ENCODE data around the gene FSIP1. TPM values are rescaled to one million over a fixed set of nuclear protein-coding genes. Genes with fewer than 3 reads are reported as not detected.

The FSIP1 gene
- total and polyA plus RNA-seq, 9 of the 15 experiments (the other 6 are each of a cell fraction or from before 2014, with no cell fraction given): 0.07 to 0.51 (median 0.29) TPM

DNA sequence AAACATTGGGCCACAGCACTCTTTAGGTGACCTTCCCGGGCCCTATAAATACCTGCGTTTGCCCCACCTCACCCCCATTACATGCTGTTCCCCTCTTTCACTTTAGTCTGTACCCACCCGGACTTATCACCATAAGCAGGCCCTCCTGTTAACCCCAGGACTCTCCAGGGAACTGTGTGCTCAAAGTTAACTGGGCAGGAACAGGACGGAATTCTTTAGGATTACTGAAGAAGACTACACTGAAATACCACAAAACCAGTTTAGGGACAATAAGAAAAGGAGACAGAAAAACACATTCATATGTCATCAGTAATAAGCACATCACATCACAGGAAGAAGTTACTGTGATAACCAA, 45.5 kb downstream of the FSIP1 start (continued):
- TF ChIP-seq, protein P1, sequence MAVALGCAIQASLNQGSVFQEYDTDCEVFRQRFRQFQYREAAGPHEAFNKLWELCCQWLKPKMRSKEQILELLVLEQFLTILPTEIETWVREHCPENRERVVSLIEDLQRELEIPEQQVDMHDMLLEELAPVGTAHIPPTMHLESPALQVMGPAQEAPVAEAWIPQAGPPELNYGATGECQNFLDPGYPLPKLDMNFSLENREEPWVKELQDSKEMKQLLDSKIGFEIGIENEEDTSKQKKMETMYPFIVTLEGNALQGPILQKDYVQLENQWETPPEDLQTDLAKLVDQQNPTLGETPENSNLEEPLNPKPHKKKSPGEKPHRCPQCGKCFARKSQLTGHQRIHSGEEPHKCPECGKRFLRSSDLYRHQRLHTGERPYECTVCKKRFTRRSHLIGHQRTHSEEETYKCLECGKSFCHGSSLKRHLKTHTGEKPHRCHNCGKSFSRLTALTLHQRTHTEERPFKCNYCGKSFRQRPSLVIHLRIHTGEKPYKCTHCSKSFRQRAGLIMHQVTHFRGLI (CRISPR knock-in tag; IDR thresholded peaks at IDR 0.05): no peak
- TF ChIP-seq CREB1 (IDR thresholded peaks at IDR 0.05) (no peak), CREB1 (CRISPR knock-in tag; IDR thresholded peaks at IDR 0.05) (no peak)

DNA sequence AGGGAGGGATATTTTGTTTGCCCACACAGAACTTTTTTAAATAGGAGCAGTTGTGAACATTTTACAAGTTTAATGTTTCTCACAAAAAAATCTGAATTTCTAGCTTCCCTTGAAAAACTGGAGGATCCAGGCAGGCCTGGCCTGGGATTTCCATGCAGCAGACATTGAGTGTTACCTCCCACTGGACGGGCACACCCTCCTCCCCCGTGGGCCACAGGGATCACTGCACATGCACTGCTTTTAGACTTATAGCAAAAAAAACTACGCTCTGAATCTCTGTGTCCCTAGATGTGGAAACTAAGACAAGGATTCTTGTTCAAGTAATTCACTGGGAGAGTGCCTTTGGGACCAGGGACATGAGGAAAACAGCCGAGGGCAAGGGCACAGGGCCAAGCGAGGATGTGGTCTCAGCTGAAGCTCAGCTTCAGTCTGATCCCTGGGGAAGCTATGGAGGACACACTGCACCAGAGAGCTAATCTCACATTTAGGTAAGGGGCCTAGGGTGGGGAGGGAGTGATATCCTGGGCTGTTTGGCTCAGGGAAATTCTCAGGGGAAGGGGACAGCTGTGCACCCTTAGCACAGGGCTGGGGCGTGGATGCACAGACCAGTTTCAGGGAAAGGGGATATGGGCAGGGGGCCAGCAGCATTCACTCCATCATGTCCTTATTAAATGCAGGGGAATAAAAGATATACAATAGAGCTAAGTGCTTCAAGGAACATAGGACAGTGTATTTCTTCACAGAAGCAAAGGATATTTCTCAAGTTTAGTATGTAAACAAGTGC, 46.0 kb downstream of the FSIP1 start:
- Histone ChIP-seq H3K9me1 (ENCODE audit: control insufficient read depth, insufficient read depth, low read length) (no peaks in the 10 kb centered on the region), H2AFZ (ENCODE audit: low read depth, low read length) (peak overlapping the region; percentile 59; the same call in 1 of the 2 replicates), H4K20me1 (replicated peaks; ENCODE audit: control insufficient read depth, insufficient read depth, low read length) (no peaks in the 10 kb centered on the region), H3K79me2 (ENCODE audit: control insufficient read depth, insufficient read depth, low read length) (no peaks in the 10 kb centered on the region), H3K4me2 (ENCODE audit: insufficient read depth, low read length) (no peak overlapping the region), H3K36me3 (ENCODE audit: control insufficient read depth, insufficient read depth, low read length) (no peaks in the 10 kb centered on the region), H3K27me3 (ENCODE audit: control insufficient read depth in 2 of 2, insufficient read depth in 2 of 2, low read length in 2 of 2) (no peaks in the 10 kb centered on the region), H3K4me1 (replicated peaks in 1 of 2; ENCODE audit: control insufficient read depth in 2 of 2, insufficient read depth in 2 of 2, low read length in 2 of 2) (no peaks in the 10 kb centered on the region; a peak in 2 of 5 replicates), H3K9ac (ENCODE audit: insufficient read depth in 1 of 2, low read depth in 2 of 2, low read length in 2 of 2) (no peak overlapping the region; a peak in 1 of 4 replicates), H3K9me3 (replicated peaks; ENCODE audit: control insufficient read depth, insufficient read depth, low read depth, low read length) (no peaks in the 10 kb centered on the region), H3K4me3 (no peak overlapping the region), H3K27ac (ENCODE audit: extremely low read depth, low read depth, low read length) (no peak overlapping the region)
- intact Hi-C loops (cut with micrococcal nuclease) (loop anchor here (5.0 kb wide), 1 partner anchor 44 kb away; no protein-coding TSS in a partner anchor), in situ Hi-C loops (cut with MboI) (no loop called here)
- DNase-seq (ENCODE audit: extremely low read depth in 1 of 4, low spot score in 3 of 4) (no peak), FAIRE-seq (no peak), ATAC-seq (peak; percentile 59)
- no TSS peak for BruUV-seq (replicated peaks)
- ChIA-PET POLR2A (interaction anchor here (0.6 to 1.9 kb wide), 5 partner anchors 9 to 36 kb away, joined by 3 to 6 read pairs (median 5); no protein-coding TSS in a partner anchor), CTCF (ENCODE audit: low intra/inter-chr PET ratio) (no interaction called here)
- 57% methylated on average over 6 of the region's 6 CpGs for WGBS (ENCODE audit: insufficient coverage, low coverage, missing lambda C conversion rate)
- no peak for TF ChIP-seq CCAR2 (IDR thresholded peaks at IDR 0.05; ENCODE audit: low read depth, low read length)
- TF ChIP-seq PML (IDR thresholded peaks at IDR 0.05; ENCODE audit: low read length): no peak
- TF ChIP-seq, protein P2, sequence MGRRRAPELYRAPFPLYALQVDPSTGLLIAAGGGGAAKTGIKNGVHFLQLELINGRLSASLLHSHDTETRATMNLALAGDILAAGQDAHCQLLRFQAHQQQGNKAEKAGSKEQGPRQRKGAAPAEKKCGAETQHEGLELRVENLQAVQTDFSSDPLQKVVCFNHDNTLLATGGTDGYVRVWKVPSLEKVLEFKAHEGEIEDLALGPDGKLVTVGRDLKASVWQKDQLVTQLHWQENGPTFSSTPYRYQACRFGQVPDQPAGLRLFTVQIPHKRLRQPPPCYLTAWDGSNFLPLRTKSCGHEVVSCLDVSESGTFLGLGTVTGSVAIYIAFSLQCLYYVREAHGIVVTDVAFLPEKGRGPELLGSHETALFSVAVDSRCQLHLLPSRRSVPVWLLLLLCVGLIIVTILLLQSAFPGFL (CRISPR knock-in tag; IDR thresholded peaks at IDR 0.05): no peak
- no peak for TF ChIP-seq CBX2 (IDR thresholded peaks at IDR 0.05; ENCODE audit: insufficient read depth, low read length, poor library complexity, severe bottlenecking)
- TF ChIP-seq TAF9B (IDR thresholded peaks at IDR 0.05; ENCODE audit: partially characterized antibody): no peak
- no peak for TF ChIP-seq ZNF224 (CRISPR knock-in tag; IDR thresholded peaks at IDR 0.05)
- TF ChIP-seq ZNF584 (CRISPR knock-in tag; IDR thresholded peaks at IDR 0.05; ENCODE audit: low read depth): no peak
- no peak for TF ChIP-seq TAF15 (IDR thresholded peaks at IDR 0.05; ENCODE audit: low read depth, low read length)
- no peak for TF ChIP-seq MEF2D (tag; conservative IDR thresholded peaks at IDR 0.05; ENCODE audit: low read depth)
- TF ChIP-seq BCOR (IDR thresholded peaks at IDR 0.05): no peak
- no peak for TF ChIP-seq DDX20 (tag; IDR thresholded peaks at IDR 0.05; ENCODE audit: low read depth)
- TF ChIP-seq, protein P3, sequence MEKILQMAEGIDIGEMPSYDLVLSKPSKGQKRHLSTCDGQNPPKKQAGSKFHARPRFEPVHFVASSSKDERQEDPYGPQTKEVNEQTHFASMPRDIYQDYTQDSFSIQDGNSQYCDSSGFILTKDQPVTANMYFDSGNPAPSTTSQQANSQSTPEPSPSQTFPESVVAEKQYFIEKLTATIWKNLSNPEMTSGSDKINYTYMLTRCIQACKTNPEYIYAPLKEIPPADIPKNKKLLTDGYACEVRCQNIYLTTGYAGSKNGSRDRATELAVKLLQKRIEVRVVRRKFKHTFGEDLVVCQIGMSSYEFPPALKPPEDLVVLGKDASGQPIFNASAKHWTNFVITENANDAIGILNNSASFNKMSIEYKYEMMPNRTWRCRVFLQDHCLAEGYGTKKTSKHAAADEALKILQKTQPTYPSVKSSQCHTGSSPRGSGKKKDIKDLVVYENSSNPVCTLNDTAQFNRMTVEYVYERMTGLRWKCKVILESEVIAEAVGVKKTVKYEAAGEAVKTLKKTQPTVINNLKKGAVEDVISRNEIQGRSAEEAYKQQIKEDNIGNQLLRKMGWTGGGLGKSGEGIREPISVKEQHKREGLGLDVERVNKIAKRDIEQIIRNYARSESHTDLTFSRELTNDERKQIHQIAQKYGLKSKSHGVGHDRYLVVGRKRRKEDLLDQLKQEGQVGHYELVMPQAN (IDR thresholded peaks at IDR 0.05; ENCODE audit: borderline replicate concordance): no peak
- no peak for TF ChIP-seq RUNX1 (IDR thresholded peaks at IDR 0.05; ENCODE audit: low read depth)
- TF ChIP-seq ZNF75A (CRISPR knock-in tag; IDR thresholded peaks at IDR 0.05): no peak

Measured in K562 (cell line).